Body of pancreas (tissue), 4 donors: ENCODE results near the gene MAPK11. TPM values are rescaled to one million over a fixed set of nuclear protein-coding genes. Genes with fewer than 3 reads are reported as not detected.
"Not testable (repeated sequence)": the region's sequence is repeated elsewhere in the genome, so short reads cannot be mapped to it uniquely, and the experiment has no call there.

Source experiments
- ATAC-seq: fragments of 150-250 bp; one replicate; pipeline ENCODE4 v1.9.1; 2016
- DNase-seq, 4 donors: peaks; one replicate each; pipeline ENCODE4 v3.0.0-alpha.2; 2019
- H3K27ac ChIP-seq, 4 donors: fragments of 200-600 bp; sonication (generic); 1 replicate in 3 of 4; 2 replicates in 1 of 4; pipeline versions ENCODE4 v1.5.1 to v1.6.1; 2016 to 2019; ENCODE audit warnings: mild to moderate bottlenecking in 1 of 4, mixed read lengths in 1 of 4, moderate library complexity in 1 of 4
- H3K27me3 ChIP-seq, 2 donors: fragments of 200-600 bp; sonication (generic); one replicate each; pipeline ENCODE4 v1.6.0; 2016; ENCODE audit warnings: mild to moderate bottlenecking in 1 of 2
- H3K36me3 ChIP-seq, 2 donors: fragments of 200-600 bp; sonication (generic); replicated peaks in 1 of 2; 2 replicates each; pipeline ENCODE4 v1.5.1; 2016; ENCODE audit warnings: low read depth in 2 of 2; ENCODE audit not compliant: insufficient read depth in 1 of 2
- H3K4me1 ChIP-seq: fragments of 200-600 bp; sonication (generic); one replicate; pipeline ENCODE4 v1.6.0; 2016
- H3K4me3 ChIP-seq, 2 donors: fragments of 200-600 bp; sonication (generic); 1 replicate in 1 of 2; 2 replicates in 1 of 2; pipeline ENCODE4 v1.5.1; 2016 to 2019
- H3K9me3 ChIP-seq, 3 donors: fragments of 200-600 bp; sonication (generic); 1 replicate in 2 of 3; 2 replicates in 1 of 3; pipeline ENCODE4 v1.5.1; 2016
- POLR2A ChIP-seq, 3 donors: fragments of 450-650 bp; IDR thresholded peaks; one replicate each; pipeline ENCODE4 v1.6.1; 2016; ENCODE audit warnings: antibody characterized with exemption in 3 of 3, mild to moderate bottlenecking in 2 of 3
- WGBS, 2 donors: methylation state at CpG; one replicate each; pipeline ENCODE4 v1.1.5; 2017; 5-methylcytosine and 5-hydroxymethylcytosine counted together
- intact Hi-C: fragments of 100-400 bp; cut with DNase I; formaldehyde crosslinking; loops from one replicate; pipeline ENCODE4 v1.15.1; 2023
- total RNA-seq, 2 donors: library from RNA; depleted of rRNA; stranded (reverse); fragments of >200 nt; gene quantifications; one replicate each; pipeline ENCODE4 v1.1.0, GENCODE V29; 2016
- TF ChIP-seq, protein P1 (sequence below), 7 experiments: fragments of 450-650 bp in 4 of 7; fragments of 200-600 bp in 3 of 7; sonication (generic) in 3 of 7; IDR thresholded peaks; one replicate each; pipeline ENCODE4 v1.5.1; 2016 to 2019; ENCODE audit warnings: antibody characterized with exemption in 7 of 7

Gene MAPK11
- total RNA-seq, 2 donors from 2014 or later: 3.0 to 3.6 TPM

- H3K9me3 ChIP-seq: no peaks in the 10 kb centered on the region
- H3K36me3 ChIP-seq: peaks cover 4 to 16% of the 10 kb centered on the region in 2 donors
- H3K27ac ChIP-seq: peak overlapping the region in 1 of 4 donors; percentile 24
- H3K4me3 ChIP-seq: no peak overlapping the region
- DNase-seq (no peak), ATAC-seq (no peak)
- intact Hi-C loops: no loop called here
- no peaks in the 10 kb centered on the region for H3K27me3 ChIP-seq
- peaks cover 21% of the 10 kb centered on the region for H3K4me1 ChIP-seq
- no peak for TF ChIP-seq POLR2A (IDR thresholded peaks at IDR 0.05)
- TF ChIP-seq, protein P1, sequence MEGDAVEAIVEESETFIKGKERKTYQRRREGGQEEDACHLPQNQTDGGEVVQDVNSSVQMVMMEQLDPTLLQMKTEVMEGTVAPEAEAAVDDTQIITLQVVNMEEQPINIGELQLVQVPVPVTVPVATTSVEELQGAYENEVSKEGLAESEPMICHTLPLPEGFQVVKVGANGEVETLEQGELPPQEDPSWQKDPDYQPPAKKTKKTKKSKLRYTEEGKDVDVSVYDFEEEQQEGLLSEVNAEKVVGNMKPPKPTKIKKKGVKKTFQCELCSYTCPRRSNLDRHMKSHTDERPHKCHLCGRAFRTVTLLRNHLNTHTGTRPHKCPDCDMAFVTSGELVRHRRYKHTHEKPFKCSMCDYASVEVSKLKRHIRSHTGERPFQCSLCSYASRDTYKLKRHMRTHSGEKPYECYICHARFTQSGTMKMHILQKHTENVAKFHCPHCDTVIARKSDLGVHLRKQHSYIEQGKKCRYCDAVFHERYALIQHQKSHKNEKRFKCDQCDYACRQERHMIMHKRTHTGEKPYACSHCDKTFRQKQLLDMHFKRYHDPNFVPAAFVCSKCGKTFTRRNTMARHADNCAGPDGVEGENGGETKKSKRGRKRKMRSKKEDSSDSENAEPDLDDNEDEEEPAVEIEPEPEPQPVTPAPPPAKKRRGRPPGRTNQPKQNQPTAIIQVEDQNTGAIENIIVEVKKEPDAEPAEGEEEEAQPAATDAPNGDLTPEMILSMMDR (IDR thresholded peaks at IDR 0.05): peak in 1 of 7 experiments; percentile 1
- 70% methylated on average over 7 of the region's 7 CpGs; no CpG with 5 or more reads in 1 of the 2 donors for WGBS, 2 donors
Measured at GRCh38 chr22:50274771-50275170, 4.6 kb upstream of the MAPK11 start.

GRCh38 chr22:50274311-50274710 lies 4.1 kb upstream of the MAPK11 start:
- no peaks in the 10 kb centered on the region for H3K9me3 ChIP-seq
- intact Hi-C loops: no loop called here
- 20% methylated on average over 7 of the region's 7 CpGs; no CpG with 5 or more reads in 1 of the 2 donors for WGBS, 2 donors
- no peak overlapping the region for H3K4me3 ChIP-seq
- peaks cover 26% of the 10 kb centered on the region for H3K4me1 ChIP-seq
- no peak overlapping the region for H3K27ac ChIP-seq
- ATAC-seq (peak; percentile 14), DNase-seq (peak; percentile 61 to 73 (median 72))
- no peaks in the 10 kb centered on the region for H3K27me3 ChIP-seq
- peaks cover 0 to 12% of the 10 kb centered on the region in 2 donors for H3K36me3 ChIP-seq
- TF ChIP-seq, protein P1 (IDR thresholded peaks at IDR 0.05): peak in 5 of 7 experiments; percentile 22 to 38 (median 32)
- TF ChIP-seq POLR2A (IDR thresholded peaks at IDR 0.05): no peak

DNA sequence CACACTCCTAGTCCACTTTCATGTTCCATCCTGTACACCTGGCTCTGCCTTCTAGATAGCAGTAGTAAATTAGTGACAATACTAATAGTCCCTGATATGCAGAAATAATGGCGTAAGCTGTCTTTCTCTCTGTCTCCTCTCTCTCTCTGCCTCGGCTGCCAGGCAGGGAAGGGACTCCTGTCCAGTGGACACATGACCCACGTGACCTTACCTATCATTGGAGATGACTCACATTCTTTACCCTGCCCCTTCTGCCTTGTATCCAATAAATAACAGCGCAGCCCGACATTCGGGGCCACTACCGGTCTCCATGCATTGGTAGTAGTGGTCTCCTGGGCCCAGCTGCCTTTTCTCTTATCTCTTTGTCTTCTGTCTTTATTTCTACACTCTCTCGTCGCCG lies 3.6 kb upstream of the MAPK11 start:
- 74 to 77% methylated on average over 10 of the region's 10 CpGs for WGBS, 2 donors
- H3K9me3 ChIP-seq, intact Hi-C loops, DNase-seq, H3K4me3 ChIP-seq, H3K27ac ChIP-seq, H3K27me3 ChIP-seq, ATAC-seq: not testable (repeated sequence)
- peaks cover 0 to 12% of the 10 kb centered on the region in 2 donors for H3K36me3 ChIP-seq
- peaks cover 31% of the 10 kb centered on the region for H3K4me1 ChIP-seq

DNA sequence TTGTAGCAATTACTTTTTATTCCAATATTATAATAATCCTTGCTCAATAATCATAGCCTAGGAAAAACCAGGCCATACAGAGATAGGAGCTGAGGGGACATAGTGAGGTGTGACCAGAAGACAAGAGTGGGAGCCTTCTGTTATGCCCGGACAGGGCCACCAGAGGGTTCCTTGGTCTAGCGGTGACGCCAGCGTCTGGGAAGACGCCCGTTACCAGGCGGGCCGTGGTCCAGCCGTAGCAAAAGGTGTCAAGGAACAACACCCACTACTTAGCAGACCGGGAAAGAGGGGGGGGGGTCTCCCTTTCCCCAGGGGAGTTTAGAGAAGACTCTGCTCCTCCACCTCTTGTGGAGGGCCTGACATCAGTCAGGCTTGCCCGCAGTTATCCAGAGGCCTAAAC lies 3.2 kb upstream of the MAPK11 start:
- DNase-seq, H3K9me3 ChIP-seq, H3K27ac ChIP-seq, intact Hi-C loops, H3K4me3 ChIP-seq, H3K27me3 ChIP-seq, ATAC-seq: not testable (repeated sequence)
- Histone ChIP-seq H3K4me1 (peaks cover 35% of the 10 kb centered on the region), H3K36me3 (peaks cover 0 to 12% of the 10 kb centered on the region in 2 donors)
- WGBS, 2 donors: 25 to 36% methylated on average over 2 to 10 of the region's 11 CpGs

DNA sequence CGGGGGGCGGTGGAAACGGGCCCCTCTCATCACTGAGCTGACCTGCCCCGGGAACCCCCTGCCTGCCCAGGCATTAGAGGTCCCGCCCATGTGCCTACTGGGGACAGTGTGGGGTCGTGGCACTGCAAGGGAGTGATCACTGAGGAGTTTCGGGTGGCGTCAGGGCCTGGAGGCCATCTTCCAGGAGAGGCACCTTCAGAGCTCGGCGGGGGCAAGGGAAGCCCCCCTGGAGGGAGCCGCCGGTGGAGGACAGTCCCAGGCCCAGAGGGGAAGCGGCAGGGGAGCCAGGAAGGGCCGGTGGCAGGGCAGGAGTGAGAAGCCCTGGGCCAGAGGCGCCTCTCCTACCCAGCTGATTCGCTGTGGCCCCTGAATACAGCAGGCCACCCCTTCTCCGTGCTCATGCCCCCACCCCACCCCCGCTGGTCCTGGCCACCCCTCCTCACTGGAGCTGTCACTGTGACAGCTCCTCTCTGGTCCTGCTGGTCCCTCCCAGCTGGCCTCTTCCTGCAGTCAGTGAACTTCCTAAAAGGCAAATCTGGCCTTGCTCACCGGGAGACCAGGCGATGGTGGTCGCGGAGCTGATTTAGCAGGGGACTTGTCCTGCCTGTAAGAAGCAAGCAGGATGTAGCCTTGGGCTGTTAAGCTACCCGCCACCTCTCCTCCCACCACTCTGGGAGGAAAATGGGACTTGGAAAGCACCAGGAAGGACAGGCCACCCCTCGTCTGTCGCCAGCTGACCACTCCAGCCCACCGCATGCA lies 2.0 kb upstream of the MAPK11 start:
- Histone ChIP-seq H3K4me1 (peaks cover 47% of the 10 kb centered on the region), H3K4me3 (no peak overlapping the region), H3K9me3 (no peaks in the 10 kb centered on the region), H3K27me3 (no peaks in the 10 kb centered on the region), H3K36me3 (peaks cover 0 to 4% of the 10 kb centered on the region in 2 donors), H3K27ac (no peak overlapping the region)
- ATAC-seq (no peak), DNase-seq (no peak)
- TF ChIP-seq, protein P1 (IDR thresholded peaks at IDR 0.05): no peak
- no peak for TF ChIP-seq POLR2A (IDR thresholded peaks at IDR 0.05)
- WGBS, 2 donors: 52 to 57% methylated on average over 14 to 22 of the region's 26 CpGs
- intact Hi-C loops: no loop called here
